OCI-LY3 (cell line): ENCODE measurements around the gene SYPL1.

Experiments used
- H2AFZ ChIP-seq: fragments of 200-600, 300-600 bp; shearing (Covaris generic); 2 replicates; pipeline ENCODE4 v1.6.0; 2014; ENCODE audit warnings: antibody characterized with exemption, low read depth, low read length
- H3K27ac ChIP-seq: fragments of 200-600, 300-600 bp; sonication (generic); 2 replicates; pipeline ENCODE4 v1.5.1; 2014; ENCODE audit warnings: mild to moderate bottlenecking, low read length, moderate library complexity, mixed read lengths
- H3K27me3 ChIP-seq: fragments of 200-600, 300-600 bp; sonication (generic); 2 replicates; pipeline ENCODE4 v1.6.1; 2014; ENCODE audit warnings: low read depth, low read length, mixed read lengths
- H3K36me3 ChIP-seq: fragments of 200-600, 300-600 bp; sonication (generic); replicated peaks from 2 replicates; pipeline ENCODE3; 2014; ENCODE audit warnings: low read depth, low read length, mixed read lengths
- H3K4me1 ChIP-seq: fragments of 300-600, 200-600 bp; sonication (generic); 2 replicates; pipeline ENCODE4 v1.6.1; 2014; ENCODE audit warnings: low read length, mixed read lengths
- H3K4me2 ChIP-seq: fragments of 200-600, 300-600 bp; sonication (generic); 2 replicates; pipeline ENCODE4 v1.6.1; 2014; ENCODE audit warnings: low read length, mixed read lengths
- H3K4me3 ChIP-seq: fragments of 300-600, 200-600 bp; sonication (generic); 2 replicates; pipeline ENCODE4 v1.5.1; 2014; ENCODE audit warnings: antibody characterized with exemption, mild to moderate bottlenecking, low read length, moderate library complexity
- H3K79me2 ChIP-seq: fragments of 300-600, 200-600 bp; shearing (Covaris generic); 2 replicates; pipeline ENCODE4 v1.6.1; 2014; ENCODE audit warnings: mild to moderate bottlenecking, low read length, mixed read lengths
- H3K9ac ChIP-seq: fragments of 300-600, 200-600 bp; shearing (Covaris generic); 2 replicates; pipeline ENCODE4 v1.6.0; 2014; ENCODE audit warnings: mild to moderate bottlenecking, low read length, moderate library complexity
- H3K9me3 ChIP-seq: fragments of 200-600, 300-600 bp; shearing (Covaris generic); 2 replicates; pipeline ENCODE4 v1.6.1; 2014; ENCODE audit warnings: low read length, mixed read lengths; ENCODE audit not compliant: insufficient read depth
- H4K20me1 ChIP-seq: fragments of 200-600, 300-600 bp; sonication (generic); 2 replicates; pipeline ENCODE4 v1.6.1; 2016; ENCODE audit warnings: low read length, mixed read lengths; ENCODE audit not compliant: insufficient read depth
- EZH2phosphoT487 ChIP-seq: fragments of 200-600 bp; shearing (Covaris generic); IDR thresholded peaks from 2 replicates; pipeline ENCODE4 v1.6.1; 2018; ENCODE audit warnings: antibody characterized with exemption, mixed run types, low read depth
- TF ChIP-seq, protein P1 (sequence below): fragments of 200-600, 300-600 bp; sonication (generic); IDR thresholded peaks from 2 replicates; pipeline ENCODE4 v1.5.1; 2014; ENCODE audit warnings: antibody characterized with exemption, low read length, low read depth

SYPL1 gene

DNA sequence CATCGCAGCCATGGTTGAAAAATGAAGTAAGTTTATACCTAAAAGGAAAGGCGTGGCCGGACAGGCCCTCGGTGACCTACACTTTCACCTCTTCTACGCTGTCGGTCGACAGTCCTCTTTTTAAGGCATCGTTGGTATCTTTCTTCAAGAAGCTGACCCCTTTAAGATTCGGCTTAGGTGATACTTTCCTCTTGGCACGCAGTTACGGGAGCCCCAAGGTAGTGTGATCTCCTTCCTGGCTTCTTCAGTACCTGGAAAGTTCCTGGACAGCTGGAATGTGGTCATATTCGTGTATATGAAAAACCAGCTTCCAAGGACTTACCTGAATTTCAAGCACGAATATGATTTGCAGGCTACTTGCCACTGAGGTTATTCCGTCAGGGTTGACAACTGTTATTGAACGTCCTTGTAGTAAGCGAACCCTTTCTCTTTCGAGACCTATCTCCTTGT is 885 bp upstream of the SYPL1 start:
- peak overlapping the region; percentile 66 for H3K27ac ChIP-seq
- peak overlapping the region; percentile 92 for H2AFZ ChIP-seq
- H3K4me1 ChIP-seq = peaks cover 32% of the 10 kb centered on the region
- peaks cover 6% of the 10 kb centered on the region for H3K36me3 ChIP-seq
- no peaks in the 10 kb centered on the region for H3K9me3 ChIP-seq
- no peak for TF ChIP-seq EZH2phosphoT487
- TF ChIP-seq, protein P1, sequence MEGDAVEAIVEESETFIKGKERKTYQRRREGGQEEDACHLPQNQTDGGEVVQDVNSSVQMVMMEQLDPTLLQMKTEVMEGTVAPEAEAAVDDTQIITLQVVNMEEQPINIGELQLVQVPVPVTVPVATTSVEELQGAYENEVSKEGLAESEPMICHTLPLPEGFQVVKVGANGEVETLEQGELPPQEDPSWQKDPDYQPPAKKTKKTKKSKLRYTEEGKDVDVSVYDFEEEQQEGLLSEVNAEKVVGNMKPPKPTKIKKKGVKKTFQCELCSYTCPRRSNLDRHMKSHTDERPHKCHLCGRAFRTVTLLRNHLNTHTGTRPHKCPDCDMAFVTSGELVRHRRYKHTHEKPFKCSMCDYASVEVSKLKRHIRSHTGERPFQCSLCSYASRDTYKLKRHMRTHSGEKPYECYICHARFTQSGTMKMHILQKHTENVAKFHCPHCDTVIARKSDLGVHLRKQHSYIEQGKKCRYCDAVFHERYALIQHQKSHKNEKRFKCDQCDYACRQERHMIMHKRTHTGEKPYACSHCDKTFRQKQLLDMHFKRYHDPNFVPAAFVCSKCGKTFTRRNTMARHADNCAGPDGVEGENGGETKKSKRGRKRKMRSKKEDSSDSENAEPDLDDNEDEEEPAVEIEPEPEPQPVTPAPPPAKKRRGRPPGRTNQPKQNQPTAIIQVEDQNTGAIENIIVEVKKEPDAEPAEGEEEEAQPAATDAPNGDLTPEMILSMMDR = no peak
- peaks cover 39% of the 10 kb centered on the region for H3K79me2 ChIP-seq
- peak overlapping the region; percentile 71 for H3K4me2 ChIP-seq
- H4K20me1 ChIP-seq = peaks cover 30% of the 10 kb centered on the region
- peak overlapping the region; percentile 80 for H3K4me3 ChIP-seq
- H3K27me3 ChIP-seq = no peaks in the 10 kb centered on the region
- peak overlapping the region; percentile 70 for H3K9ac ChIP-seq

DNA sequence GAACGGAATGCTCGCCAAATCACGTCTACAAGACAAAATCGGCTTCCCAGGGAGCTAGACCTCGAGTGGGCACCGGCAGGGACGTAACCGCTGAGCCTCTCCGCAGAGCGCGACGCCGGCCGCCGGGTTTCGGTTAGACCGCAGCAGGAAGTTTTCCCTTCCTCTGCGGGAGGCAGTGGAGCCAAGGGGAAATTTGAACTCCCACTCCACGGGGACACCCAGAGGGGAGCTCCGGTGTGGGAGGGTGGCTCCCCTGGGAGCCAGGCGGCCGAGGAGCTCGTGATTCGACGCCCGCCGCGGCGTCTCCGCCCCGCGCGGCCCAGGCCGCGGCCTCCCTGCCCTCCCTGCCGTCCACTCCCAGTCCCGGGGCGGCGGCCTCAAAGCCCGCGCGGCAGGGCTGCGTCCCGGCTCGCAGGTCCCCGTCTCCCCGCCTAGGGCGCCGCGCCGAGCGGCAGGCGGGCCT is 426 bp downstream of the SYPL1 start:
- H3K9me3 ChIP-seq = no peaks in the 10 kb centered on the region
- H3K79me2 ChIP-seq = peaks cover 46% of the 10 kb centered on the region
- H3K4me3 ChIP-seq = peak overlapping the region; percentile 80
- peak overlapping the region; percentile 77 for H3K4me2 ChIP-seq
- H3K9ac ChIP-seq = peak overlapping the region; percentile 92
- H2AFZ ChIP-seq = no peak overlapping the region
- H3K27ac ChIP-seq = peak overlapping the region; percentile 53
- peaks cover 30% of the 10 kb centered on the region for H4K20me1 ChIP-seq
- H3K27me3 ChIP-seq = no peaks in the 10 kb centered on the region
- TF ChIP-seq, protein P1 = no peak
- no peak for TF ChIP-seq EZH2phosphoT487
- peaks cover 32% of the 10 kb centered on the region for H3K4me1 ChIP-seq
- peaks cover 10% of the 10 kb centered on the region for H3K36me3 ChIP-seq

DNA sequence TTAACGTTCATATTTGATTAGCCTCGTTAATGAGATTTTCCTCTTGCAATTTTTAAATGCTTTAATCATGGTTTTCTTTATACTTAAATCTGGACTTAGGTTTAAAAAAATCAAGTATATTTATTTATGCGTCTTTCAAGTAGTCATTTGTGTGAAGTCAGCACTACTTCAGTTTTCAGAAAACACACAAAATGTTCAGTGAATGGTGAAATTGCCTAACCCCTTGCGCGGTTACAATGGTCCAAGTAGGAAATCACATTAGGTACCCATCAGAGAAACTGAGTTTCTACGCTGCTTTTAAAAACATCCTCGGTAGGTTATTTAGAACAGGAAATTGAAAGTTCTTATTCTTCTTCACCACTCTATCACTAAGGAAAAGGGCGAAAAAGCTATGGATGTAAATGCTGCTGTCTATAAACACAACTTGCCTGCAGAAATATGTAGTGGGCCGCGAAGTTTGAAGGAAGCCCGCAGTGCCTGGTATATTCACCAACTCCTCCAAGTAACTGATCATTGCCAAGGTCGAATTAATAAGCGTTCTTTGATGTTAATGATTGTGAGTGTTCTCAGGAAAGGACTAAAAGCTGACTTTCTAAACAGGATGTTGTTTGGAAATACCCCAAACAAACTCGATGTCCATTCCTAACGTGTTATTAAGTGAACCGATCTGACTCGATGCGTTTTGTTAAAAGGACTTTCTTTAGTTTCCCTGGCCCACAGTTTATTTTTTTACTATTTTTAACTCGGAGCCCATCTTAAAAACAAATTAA is 1.0 kb downstream of the SYPL1 start:
- peaks cover 32% of the 10 kb centered on the region for H3K4me1 ChIP-seq
- H3K27ac ChIP-seq = peak overlapping the region; percentile 53; the same call in 1 of the 2 replicates
- H3K79me2 ChIP-seq = peaks cover 51% of the 10 kb centered on the region
- no peaks in the 10 kb centered on the region for H3K27me3 ChIP-seq
- H3K4me3 ChIP-seq = peak overlapping the region; percentile 80
- H4K20me1 ChIP-seq = peaks cover 30% of the 10 kb centered on the region
- H3K9ac ChIP-seq = peak overlapping the region; percentile 92
- TF ChIP-seq, protein P1 = no peak
- no peak for TF ChIP-seq EZH2phosphoT487
- H3K9me3 ChIP-seq = no peaks in the 10 kb centered on the region
- H3K4me2 ChIP-seq = peak overlapping the region; percentile 77
- H3K36me3 ChIP-seq = peaks cover 10% of the 10 kb centered on the region
- no peak overlapping the region for H2AFZ ChIP-seq

DNA sequence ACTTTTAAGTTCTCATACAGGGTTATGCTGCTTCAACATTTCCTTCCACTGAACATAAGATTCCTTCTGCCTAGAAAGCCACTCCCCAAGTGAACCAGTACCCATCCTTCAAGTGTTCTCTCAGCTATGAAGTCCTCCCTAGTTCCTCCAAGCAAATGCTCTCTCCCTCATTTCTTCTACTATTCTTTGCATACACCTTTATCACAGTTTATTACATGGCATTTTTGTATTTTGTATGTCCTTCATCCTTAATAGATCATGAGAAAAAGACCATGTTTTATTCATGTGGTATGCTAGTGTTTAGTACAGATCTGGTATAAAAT is 1.9 kb downstream of the SYPL1 start:
- Histone ChIP-seq H3K4me1 (peaks cover 32% of the 10 kb centered on the region), H4K20me1 (peaks cover 39% of the 10 kb centered on the region), H3K27me3 (no peaks in the 10 kb centered on the region), H3K4me3 (peak overlapping the region; percentile 80), H3K27ac (no peak overlapping the region), H3K36me3 (peaks cover 10% of the 10 kb centered on the region), H3K4me2 (peak overlapping the region; percentile 77), H3K9me3 (no peaks in the 10 kb centered on the region), H2AFZ (no peak overlapping the region), H3K79me2 (peaks cover 60% of the 10 kb centered on the region), H3K9ac (0 out of 2 replicates have a peak overlapping the region, but pooled peaks have one; percentile 92)
- TF ChIP-seq, protein P1 = no peak
- no peak for TF ChIP-seq EZH2phosphoT487
